Esophagus muscularis mucosa (tissue), 4 donors: ENCODE measurements around the gene TTC31. TPM values are rescaled to one million over a fixed set of nuclear protein-coding genes. Genes with fewer than 3 reads are reported as not detected.

Experiments
- DNase-seq: peaks from one replicate; pipeline ENCODE4 v3.0.0-alpha.2; 2017; ENCODE audit errors: extremely low spot score
- H3K27ac ChIP-seq, 4 donors: fragments of 200-600 bp; sonication (generic); replicated peaks in 1 of 4; 1 replicate in 3 of 4; 2 replicates in 1 of 4; pipeline ENCODE4 v1.5.1; 2016 to 2019; ENCODE audit warnings: mild to moderate bottlenecking in 1 of 4
- H3K27me3 ChIP-seq, 4 donors: fragments of 200-600 bp; sonication (generic); one replicate each; pipeline versions ENCODE4 v1.5.1 to v1.6.0; 2016 to 2019
- H3K36me3 ChIP-seq, 4 donors: fragments of 200-600 bp; sonication (generic); one replicate each; pipeline ENCODE4 v1.5.1; 2016 to 2019
- H3K4me1 ChIP-seq, 4 donors: fragments of 200-600 bp; sonication (generic); one replicate each; pipeline ENCODE4 v1.5.1; 2016 to 2019
- H3K4me3 ChIP-seq, 4 donors: fragments of 200-600 bp; sonication (generic); 1 replicate in 2 of 4; 2 replicates in 2 of 4; pipeline ENCODE4 v1.5.1; 2016 to 2019; ENCODE audit warnings: mild to moderate bottlenecking in 4 of 4, moderate library complexity in 1 of 4
- H3K9me3 ChIP-seq, 4 donors: fragments of 200-600 bp; sonication (generic); 1 replicate in 3 of 4; 2 replicates in 1 of 4; pipeline ENCODE4 v1.5.1; 2016 to 2019
- CTCF ChIP-seq, 3 experiments: fragments of 200-600 bp in 2 of 3; fragments of 450-650 bp in 1 of 3; sonication (generic) in 2 of 3; IDR thresholded peaks; one replicate each; pipeline ENCODE4 v1.5.1; 2017 to 2019; ENCODE audit warnings: antibody characterized with exemption in 3 of 3, mild to moderate bottlenecking in 2 of 3, moderate library complexity in 1 of 3
- EP300 ChIP-seq: sonication (generic); formaldehyde crosslinking; IDR thresholded peaks from one replicate; pipeline ENCODE4 v1.6.1; 2017; ENCODE audit warnings: antibody characterized with exemption
- POLR2A ChIP-seq: fragments of 450-650 bp; IDR thresholded peaks from one replicate; pipeline ENCODE4 v1.6.1; 2017; ENCODE audit warnings: antibody characterized with exemption, moderate library complexity, mild to moderate bottlenecking, low read depth
- POLR2AphosphoS5 ChIP-seq, 2 donors: sonication (generic); formaldehyde crosslinking; IDR thresholded peaks; one replicate each; pipeline ENCODE4 v1.6.1; 2017; ENCODE audit warnings: antibody characterized with exemption in 2 of 2
- WGBS: methylation state at CpG from one replicate; pipeline ENCODE4 v1.1.5; 2018; 5-methylcytosine and 5-hydroxymethylcytosine counted together
- intact Hi-C: fragments of 100-400 bp; cut with DNase I; formaldehyde crosslinking; loops from one replicate; pipeline ENCODE4 v1.15.1; 2023
- total RNA-seq, 4 donors: library from RNA; depleted of rRNA; stranded (reverse); fragments of >200 nt; gene quantifications; one replicate each; pipeline versions ENCODE4 v1.1.0 to v1.2.1, GENCODE V29; 2016

Gene TTC31
- total RNA-seq, 4 donors from 2014 or later: 17.4 to 23.0 (median 20.6) TPM

GRCh38 chr2:74507145-74507925 lies 24.5 kb downstream of the TTC31 start, which contains the start of gene PCGF1:
Gene PCGF1 (minus strand): TSS chr2:74507695. CDS start chr2:74507668, 27 bp downstream.
- intact Hi-C loops: no loop called here
- Histone ChIP-seq H3K4me1 (peaks cover 34 to 55% (median 50%) of the 10 kb centered on the region in 4 donors), H3K27me3 (peaks cover 0 to 75% (median 23%) of the 10 kb centered on the region in 4 donors)

GRCh38 chr2:74507926-74508520 lies 25.1 kb downstream of the TTC31 start:
- no peak for DNase-seq
- Histone ChIP-seq H3K4me3 (peak overlapping the region; percentile 71 to 99 (median 86)), H3K4me1 (peaks cover 32 to 48% (median 43%) of the 10 kb centered on the region in 4 donors), H3K27ac (peak overlapping the region; percentile 92 to 99 (median 99)), H3K36me3 (peaks cover 0 to 21% (median 18%) of the 10 kb centered on the region in 4 donors), H3K27me3 (peaks cover under 1 to 75% (median 21%) of the 10 kb centered on the region in 4 donors), H3K9me3 (no peaks in the 10 kb centered on the region)
- intact Hi-C loops: no loop called here
- no peak for TF ChIP-seq POLR2AphosphoS5 (IDR thresholded peaks at IDR 0.05)
- no peak for TF ChIP-seq POLR2A
- TF ChIP-seq CTCF (IDR thresholded peaks at IDR 0.05): no peak
- 19% methylated on average over 24 of the region's 38 CpGs for WGBS

More at GRCh38 chr2:74507145-74507925, 24.5 kb downstream of the TTC31 start, which contains the start of gene PCGF1:
- no peaks in the 10 kb centered on the region for H3K9me3 ChIP-seq
- H3K36me3 ChIP-seq: peaks cover 0 to 21% (median 18%) of the 10 kb centered on the region in 4 donors
- WGBS: 3% methylated on average over 27 of the region's 56 CpGs
- peak within 1 kb of the TSS; percentile 92 to 99 (median 99) for H3K27ac ChIP-seq
- peak; percentile 100 for DNase-seq
- peak in 2 of 3 experiments; percentile 29 to 30 for TF ChIP-seq CTCF (IDR thresholded peaks at IDR 0.05)
- no peak for TF ChIP-seq POLR2A
- peak; percentile 78 to 86 for TF ChIP-seq POLR2AphosphoS5 (IDR thresholded peaks at IDR 0.05)
- no peak for TF ChIP-seq EP300
- H3K4me3 ChIP-seq: peak within 1 kb of the TSS; percentile 71 to 99 (median 86)

GRCh38 chr2:74510272-74510671 lies 27.4 kb downstream of the TTC31 start:
- Histone ChIP-seq H3K4me1 (peaks cover 33 to 45% (median 44%) of the 10 kb centered on the region in 4 donors), H3K4me3 (no peak overlapping the region), H3K27me3 (peaks cover 18 to 78% (median 42%) of the 10 kb centered on the region in 4 donors), H3K27ac (no peak overlapping the region), H3K36me3 (peaks cover 0 to 11% (median 9%) of the 10 kb centered on the region in 4 donors), H3K9me3 (no peaks in the 10 kb centered on the region)
- WGBS: 79% methylated on average over 4 of the region's 4 CpGs
- DNase-seq: no peak
- intact Hi-C loops: no loop called here
- no peak for TF ChIP-seq POLR2AphosphoS5 (IDR thresholded peaks at IDR 0.05)
- no peak for TF ChIP-seq POLR2A
- no peak for TF ChIP-seq CTCF (IDR thresholded peaks at IDR 0.05)
- TF ChIP-seq EP300: no peak

GRCh38 chr2:74511104-74511989 lies 28.5 kb downstream of the TTC31 start:
- Histone ChIP-seq H3K27me3 (peaks cover 18 to 78% (median 53%) of the 10 kb centered on the region in 4 donors), H3K4me3 (no peak overlapping the region), H3K27ac (no peak overlapping the region), H3K4me1 (peaks cover 34 to 45% (median 44%) of the 10 kb centered on the region in 4 donors), H3K36me3 (peaks cover 0 to under 1% (median under 1%) of the 10 kb centered on the region in 4 donors), H3K9me3 (no peaks in the 10 kb centered on the region)
- 47% methylated on average over 11 of the region's 11 CpGs for WGBS
- DNase-seq: no peak
- TF ChIP-seq CTCF (IDR thresholded peaks at IDR 0.05) (no peak), POLR2AphosphoS5 (IDR thresholded peaks at IDR 0.05) (no peak), POLR2A (no peak), EP300 (no peak)
- intact Hi-C loops: no loop called here
